Measurements from ENCODE around the gene TBX18.

Gene TBX18

GRCh38 chr6:84685983-84686584 lies 78.3 kb downstream of the TBX18 start:
- H2BK120ac ChIP-seq (ENCODE audit: low read depth, low read length), result no peak overlapping the region
- no peak overlapping the region for H2AFZ ChIP-seq (ENCODE audit: low read depth, low read length)
- H2BK12ac ChIP-seq (ENCODE audit: low read length in 2 of 2), result no peak overlapping the region
- H3K27ac ChIP-seq (ENCODE audit: low read length, poor library complexity, severe bottlenecking), result no peak overlapping the region
- no peak overlapping the region for H2BK15ac ChIP-seq (ENCODE audit: low read depth, poor library complexity, severe bottlenecking)
- no peak overlapping the region for H3K23ac ChIP-seq (ENCODE audit: low read length in 2 of 2)
- no peaks in the 10 kb centered on the region for H3K27me3 ChIP-seq (ENCODE audit: control insufficient read depth in 1 of 2, insufficient read depth in 1 of 2, low read length in 2 of 2)
- H3K4me2 ChIP-seq (ENCODE audit: low read length, poor library complexity, severe bottlenecking), result no peak overlapping the region
- H2AK5ac ChIP-seq (ENCODE audit: low read length, severe bottlenecking), result no peak overlapping the region
- no peak for DNase-seq
- H3K36me3 ChIP-seq (ENCODE audit: control insufficient read depth in 1 of 2, insufficient read depth in 2 of 2, low read depth in 1 of 2, low read length in 2 of 2), result no peaks in the 10 kb centered on the region
- H4K91ac ChIP-seq (ENCODE audit: low read length), result no peak overlapping the region
- no peak overlapping the region for H3K9ac ChIP-seq (ENCODE audit: low read length)
- peaks cover 4% of the 10 kb centered on the region for H3K9me3 ChIP-seq (ENCODE audit: control insufficient read depth, low read length)
- no peaks in the 10 kb centered on the region for H3K79me1 ChIP-seq (replicated peaks; ENCODE audit: low read length, poor library complexity, severe bottlenecking)
- no peaks in the 10 kb centered on the region for H3K4me1 ChIP-seq (ENCODE audit: control insufficient read depth, insufficient read depth, low read depth, low read length)
- no peak overlapping the region for H3K4me3 ChIP-seq (ENCODE audit: insufficient read depth in 1 of 2, low read depth in 1 of 2, low read length in 2 of 2)
- H3K18ac ChIP-seq (ENCODE audit: low read depth in 1 of 2, low read length in 2 of 2), result no peak overlapping the region
- H4K8ac ChIP-seq (ENCODE audit: low read length), result no peak overlapping the region
- WGBS, result no CpG with 5 or more reads among the region's 3 CpGs
- no peak overlapping the region for H2BK5ac ChIP-seq (ENCODE audit: low read depth, low read length, poor library complexity, severe bottlenecking)
- no peak overlapping the region for H3K14ac ChIP-seq (ENCODE audit: low read length in 2 of 2)
- no peak overlapping the region for H3K4ac ChIP-seq (ENCODE audit: low read depth in 1 of 2, low read length in 2 of 2)

DNA sequence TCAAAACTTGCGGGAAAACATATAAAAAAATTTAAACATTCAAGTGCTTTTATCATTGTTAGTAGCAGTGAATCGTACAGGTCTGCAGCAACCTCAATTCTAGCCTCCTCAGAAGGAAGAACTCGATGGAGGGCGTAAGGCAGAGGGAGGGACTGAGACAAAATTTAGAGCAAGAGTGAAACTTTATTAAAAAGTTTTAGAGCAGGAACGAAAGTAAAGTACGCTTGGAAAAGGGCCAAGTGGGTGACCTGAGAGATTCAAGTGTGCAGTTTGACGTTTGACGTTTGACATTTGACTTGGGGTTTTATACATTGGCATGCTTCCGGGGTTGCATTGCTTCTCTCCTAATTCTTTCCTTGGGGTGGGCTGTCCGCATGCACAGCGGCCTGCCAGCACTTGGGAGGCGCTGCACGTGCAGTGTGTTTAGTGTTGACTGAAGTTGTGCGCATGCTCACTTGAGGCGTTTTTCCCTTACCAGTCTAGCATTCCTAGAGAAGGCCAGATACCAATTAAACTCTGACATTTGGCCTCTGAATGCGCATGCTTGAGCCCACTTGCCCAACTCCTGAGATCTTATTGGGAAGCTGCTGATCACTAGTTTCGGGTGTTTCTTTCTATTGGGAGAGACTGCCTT lies 82.6 kb downstream of the TBX18 start:
- Histone ChIP-seq H3K27ac (ENCODE audit: low read length, poor library complexity, severe bottlenecking) (no peak overlapping the region), H3K23ac (ENCODE audit: low read length in 2 of 2) (no peak overlapping the region), H3K9me3 (ENCODE audit: control insufficient read depth, low read length) (peaks cover 4% of the 10 kb centered on the region), H4K8ac (ENCODE audit: low read length) (no peak overlapping the region), H2AK5ac (ENCODE audit: low read length, severe bottlenecking) (no peak overlapping the region), H3K36me3 (ENCODE audit: control insufficient read depth in 1 of 2, insufficient read depth in 2 of 2, low read depth in 1 of 2, low read length in 2 of 2) (no peaks in the 10 kb centered on the region), H3K4ac (ENCODE audit: low read depth in 1 of 2, low read length in 2 of 2) (no peak overlapping the region), H3K27me3 (ENCODE audit: control insufficient read depth in 1 of 2, insufficient read depth in 1 of 2, low read length in 2 of 2) (no peaks in the 10 kb centered on the region), H4K91ac (ENCODE audit: low read length) (no peak overlapping the region), H3K4me1 (ENCODE audit: control insufficient read depth, insufficient read depth, low read depth, low read length) (no peaks in the 10 kb centered on the region), H2BK15ac (ENCODE audit: low read depth, poor library complexity, severe bottlenecking) (no peak overlapping the region), H3K14ac (ENCODE audit: low read length in 2 of 2) (no peak overlapping the region), H2BK12ac (ENCODE audit: low read length in 2 of 2) (no peak overlapping the region), H2BK120ac (ENCODE audit: low read depth, low read length) (no peak overlapping the region), H3K79me1 (replicated peaks; ENCODE audit: low read length, poor library complexity, severe bottlenecking) (no peaks in the 10 kb centered on the region), H3K9ac (ENCODE audit: low read length) (no peak overlapping the region), H3K18ac (ENCODE audit: low read depth in 1 of 2, low read length in 2 of 2) (no peak overlapping the region), H2AFZ (ENCODE audit: low read depth, low read length) (no peak overlapping the region), H3K4me3 (ENCODE audit: insufficient read depth in 1 of 2, low read depth in 1 of 2, low read length in 2 of 2) (no peak overlapping the region), H3K4me2 (ENCODE audit: low read length, poor library complexity, severe bottlenecking) (no peak overlapping the region), H2BK5ac (ENCODE audit: low read depth, low read length, poor library complexity, severe bottlenecking) (no peak overlapping the region)
- DNase-seq, result no peak
- 92% methylated on average over 16 of the region's 17 CpGs for WGBS

GRCh38 chr6:84675651-84676050 lies 88.7 kb downstream of the TBX18 start:
- Histone ChIP-seq H3K79me1 (replicated peaks; ENCODE audit: low read length, poor library complexity, severe bottlenecking) (no peaks in the 10 kb centered on the region), H3K9ac (ENCODE audit: low read length) (no peak overlapping the region), H3K23ac (ENCODE audit: low read length in 2 of 2) (no peak overlapping the region), H3K18ac (ENCODE audit: low read depth in 1 of 2, low read length in 2 of 2) (no peak overlapping the region), H3K36me3 (ENCODE audit: control insufficient read depth in 1 of 2, insufficient read depth in 2 of 2, low read depth in 1 of 2, low read length in 2 of 2) (no peaks in the 10 kb centered on the region), H4K91ac (ENCODE audit: low read length) (no peak overlapping the region), H4K8ac (ENCODE audit: low read length) (no peak overlapping the region), H2BK120ac (ENCODE audit: low read depth, low read length) (no peak overlapping the region), H3K14ac (ENCODE audit: low read length in 2 of 2) (no peak overlapping the region), H3K4ac (ENCODE audit: low read depth in 1 of 2, low read length in 2 of 2) (no peak overlapping the region), H3K4me2 (ENCODE audit: low read length, poor library complexity, severe bottlenecking) (no peak overlapping the region), H2BK5ac (ENCODE audit: low read depth, low read length, poor library complexity, severe bottlenecking) (no peak overlapping the region), H2AFZ (ENCODE audit: low read depth, low read length) (no peak overlapping the region), H3K4me3 (ENCODE audit: insufficient read depth in 1 of 2, low read depth in 1 of 2, low read length in 2 of 2) (no peak overlapping the region), H2BK12ac (ENCODE audit: low read length in 2 of 2) (no peak overlapping the region), H3K9me3 (ENCODE audit: control insufficient read depth, low read length) (no peaks in the 10 kb centered on the region), H3K27ac (ENCODE audit: low read length, poor library complexity, severe bottlenecking) (no peak overlapping the region), H3K4me1 (ENCODE audit: control insufficient read depth, insufficient read depth, low read depth, low read length) (no peaks in the 10 kb centered on the region), H3K27me3 (ENCODE audit: control insufficient read depth in 1 of 2, insufficient read depth in 1 of 2, low read length in 2 of 2) (no peaks in the 10 kb centered on the region), H2BK15ac (ENCODE audit: low read depth, poor library complexity, severe bottlenecking) (no peak overlapping the region), H2AK5ac (ENCODE audit: low read length, severe bottlenecking) (no peak overlapping the region)
- no peak for DNase-seq

- Histone ChIP-seq H3K14ac (ENCODE audit: low read length in 2 of 2) (no peak overlapping the region), H3K4me1 (ENCODE audit: control insufficient read depth, insufficient read depth, low read depth, low read length) (no peaks in the 10 kb centered on the region), H3K4me3 (ENCODE audit: insufficient read depth in 1 of 2, low read depth in 1 of 2, low read length in 2 of 2) (no peak overlapping the region), H2AK5ac (ENCODE audit: low read length, severe bottlenecking) (no peak overlapping the region), H2BK12ac (ENCODE audit: low read length in 2 of 2) (no peak overlapping the region), H2BK120ac (ENCODE audit: low read depth, low read length) (no peak overlapping the region), H3K27me3 (ENCODE audit: control insufficient read depth in 1 of 2, insufficient read depth in 1 of 2, low read length in 2 of 2) (no peaks in the 10 kb centered on the region), H3K36me3 (ENCODE audit: control insufficient read depth in 1 of 2, insufficient read depth in 2 of 2, low read depth in 1 of 2, low read length in 2 of 2) (no peaks in the 10 kb centered on the region), H2BK15ac (ENCODE audit: low read depth, poor library complexity, severe bottlenecking) (no peak overlapping the region), H3K23ac (ENCODE audit: low read length in 2 of 2) (no peak overlapping the region), H4K8ac (ENCODE audit: low read length) (no peak overlapping the region), H3K18ac (ENCODE audit: low read depth in 1 of 2, low read length in 2 of 2) (no peak overlapping the region), H2AFZ (ENCODE audit: low read depth, low read length) (no peak overlapping the region), H3K4ac (ENCODE audit: low read depth in 1 of 2, low read length in 2 of 2) (no peak overlapping the region), H3K4me2 (ENCODE audit: low read length, poor library complexity, severe bottlenecking) (no peak overlapping the region), H4K91ac (ENCODE audit: low read length) (no peak overlapping the region), H3K9ac (ENCODE audit: low read length) (no peak overlapping the region), H3K79me1 (replicated peaks; ENCODE audit: low read length, poor library complexity, severe bottlenecking) (no peaks in the 10 kb centered on the region), H2BK5ac (ENCODE audit: low read depth, low read length, poor library complexity, severe bottlenecking) (no peak overlapping the region), H3K9me3 (ENCODE audit: control insufficient read depth, low read length) (no peaks in the 10 kb centered on the region), H3K27ac (ENCODE audit: low read length, poor library complexity, severe bottlenecking) (no peak overlapping the region)
- DNase-seq, result no peak
These were observed 90.0 kb downstream of the TBX18 start for GRCh38 chr6:84674395-84674794.
